Renal pelvis (tissue), 4 donors: ENCODE measurements around the gene AFTPH. TPM values are rescaled to one million over a fixed set of nuclear protein-coding genes. Genes with fewer than 3 reads are reported as not detected.
"Not testable (repeated sequence)": the region's sequence is repeated elsewhere in the genome, so short reads cannot be mapped to it uniquely, and the experiment has no call there.

Source experiments
- DNase-seq: peaks from one replicate; pipeline ENCODE4 v3.0.0-alpha.2; 2013
- polyA plus RNA-seq, 3 donors: library from polyadenylated mRNA; unstranded; fragments of 120-200 nt; gene quantifications; one replicate each; pipeline ENCODE4 v1.2.1, GENCODE V29; 2013; ENCODE audit not compliant: insufficient read length in 3 of 3

AFTPH gene
- polyA plus RNA-seq, 3 donors, result 61.6 to 83.2 (median 62.6) TPM

DNA sequence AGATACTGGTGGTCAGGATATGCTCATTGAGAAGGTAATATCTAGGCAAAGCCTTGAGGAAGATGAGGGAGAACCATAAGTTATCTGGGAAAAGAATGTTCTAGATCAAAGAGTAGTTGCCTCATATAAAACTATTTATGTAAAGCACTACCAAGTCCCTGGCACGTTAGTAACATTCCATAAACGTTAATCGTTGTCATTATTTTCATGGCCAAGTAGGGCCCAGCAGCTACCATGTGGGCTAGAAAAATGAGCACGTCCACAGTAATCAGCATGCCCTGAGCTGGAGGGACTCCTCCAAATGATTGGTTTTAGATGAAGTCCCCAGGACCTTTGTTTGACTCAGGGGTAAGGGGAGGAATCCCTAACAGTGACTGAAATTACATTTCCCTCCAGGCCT, 32.7 kb upstream of the AFTPH start:
- DNase-seq, result no peak

DNA sequence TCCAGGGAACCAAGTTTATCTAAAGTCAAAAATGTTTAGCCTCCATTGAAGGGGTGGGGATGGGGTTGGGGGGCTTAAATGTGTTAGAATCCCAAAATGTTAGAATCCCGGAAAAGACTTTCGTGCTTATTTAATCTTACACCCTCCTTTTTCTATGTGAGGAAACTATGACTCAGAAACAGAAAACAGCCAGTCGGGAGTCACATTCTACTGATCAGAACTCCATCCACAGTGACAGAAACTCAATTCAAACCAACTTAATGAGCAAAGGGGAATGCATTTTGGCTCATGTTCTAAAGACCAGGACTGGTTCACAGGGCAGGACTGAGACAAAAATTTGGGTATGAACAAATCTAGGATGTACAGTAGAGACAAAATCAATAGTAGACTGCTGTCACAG, 31.9 kb upstream of the AFTPH start:
- no peak for DNase-seq

DNA sequence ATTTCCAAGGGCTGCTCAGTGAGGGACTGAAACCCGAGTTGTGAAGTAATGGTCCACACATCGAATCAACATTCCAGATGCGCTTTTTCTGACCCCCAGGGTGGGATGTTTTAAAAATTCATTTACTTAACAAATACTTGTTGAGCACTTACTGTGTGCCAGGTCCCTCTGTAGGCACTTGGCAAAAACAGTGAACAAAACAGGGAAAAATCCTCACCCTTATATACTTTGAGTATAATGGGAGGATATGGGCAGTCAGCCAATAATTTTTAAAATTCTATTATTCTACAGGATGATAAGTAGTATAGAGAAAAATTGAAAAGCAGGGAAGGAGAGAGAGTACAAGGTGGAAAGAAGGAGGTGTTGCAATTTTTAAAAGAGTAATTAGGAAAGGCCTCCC, 31.3 kb upstream of the AFTPH start:
- DNase-seq, result no peak

DNA sequence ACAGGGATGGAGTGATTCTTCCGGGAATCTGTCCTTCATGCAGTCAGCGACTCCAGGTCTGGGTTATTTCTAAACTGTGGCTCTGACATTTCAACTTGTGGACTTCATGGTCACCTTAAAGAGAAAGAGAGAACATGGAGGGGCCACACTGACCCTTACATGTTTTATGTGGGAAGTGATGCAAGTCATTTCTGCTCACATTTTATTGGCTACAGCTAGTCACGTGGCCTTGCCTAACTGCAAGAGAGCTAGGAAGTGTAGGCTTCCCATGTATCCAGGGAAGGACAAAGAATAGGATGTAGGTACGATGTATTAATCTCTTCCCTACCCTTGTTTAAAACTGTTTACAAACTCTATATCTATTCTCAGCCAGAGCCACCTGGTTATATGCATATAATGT, 30.3 kb upstream of the AFTPH start:
- DNase-seq, result no peak

DNA sequence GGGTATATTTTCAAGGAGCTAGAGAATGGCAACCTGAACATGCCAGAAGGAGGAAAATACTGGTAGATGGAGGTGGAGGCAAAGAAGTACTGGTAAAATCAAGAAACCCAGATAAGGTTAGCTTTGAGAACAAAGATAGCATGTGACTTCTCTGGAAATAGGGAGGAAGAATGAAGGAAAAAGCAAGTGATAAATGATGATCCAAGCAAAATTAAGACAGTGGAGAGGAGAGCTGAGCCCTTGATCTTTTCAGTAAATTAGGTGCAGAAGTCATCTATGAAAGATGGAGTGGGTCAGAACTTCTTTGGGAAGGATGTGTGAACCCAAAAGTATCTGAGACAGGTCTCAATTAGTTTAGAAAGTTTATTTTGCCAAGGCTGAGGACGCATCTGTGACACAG, 25.7 kb upstream of the AFTPH start:
- DNase-seq, result no peak

DNA sequence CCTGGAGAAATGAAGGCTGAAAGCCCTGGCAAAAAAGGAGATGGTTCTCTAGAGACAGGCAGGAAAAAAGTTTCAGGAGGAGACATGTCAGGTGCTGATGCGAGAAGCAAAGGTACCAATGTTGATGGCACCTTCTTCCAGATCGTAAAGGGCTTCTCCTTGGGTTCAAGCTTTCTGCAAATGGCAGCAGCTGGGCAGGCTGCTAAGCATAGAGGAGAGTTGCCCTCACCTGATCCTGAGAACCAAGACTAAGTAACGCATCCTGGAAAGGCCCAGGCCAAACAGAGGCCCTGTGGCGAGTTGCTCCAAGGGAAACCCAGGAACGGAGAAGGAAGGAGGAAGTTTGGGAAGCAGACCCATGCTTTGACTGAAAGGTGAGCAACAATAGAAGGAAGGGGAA, 23.6 kb upstream of the AFTPH start:
- no peak for DNase-seq

DNA sequence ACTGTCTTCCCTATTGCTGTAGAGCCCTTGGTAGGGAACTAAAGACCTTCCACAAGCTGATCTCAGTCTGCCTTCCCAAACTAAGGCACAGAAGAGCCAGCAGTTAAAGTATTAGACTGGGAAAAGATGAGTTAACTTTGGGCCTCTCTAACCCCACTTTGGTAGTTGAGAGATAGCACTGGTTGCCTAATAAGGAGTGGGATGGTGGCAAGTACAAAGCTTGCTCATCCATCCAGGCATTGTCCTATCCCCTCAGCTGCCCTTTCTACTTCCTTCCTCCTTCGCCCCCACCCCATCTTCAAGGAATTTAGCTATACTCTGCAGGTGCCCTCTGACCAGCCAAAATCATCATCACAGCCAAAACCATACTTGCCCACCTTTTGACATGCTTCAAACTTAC, 22.2 kb upstream of the AFTPH start:
- no peak for DNase-seq

DNA sequence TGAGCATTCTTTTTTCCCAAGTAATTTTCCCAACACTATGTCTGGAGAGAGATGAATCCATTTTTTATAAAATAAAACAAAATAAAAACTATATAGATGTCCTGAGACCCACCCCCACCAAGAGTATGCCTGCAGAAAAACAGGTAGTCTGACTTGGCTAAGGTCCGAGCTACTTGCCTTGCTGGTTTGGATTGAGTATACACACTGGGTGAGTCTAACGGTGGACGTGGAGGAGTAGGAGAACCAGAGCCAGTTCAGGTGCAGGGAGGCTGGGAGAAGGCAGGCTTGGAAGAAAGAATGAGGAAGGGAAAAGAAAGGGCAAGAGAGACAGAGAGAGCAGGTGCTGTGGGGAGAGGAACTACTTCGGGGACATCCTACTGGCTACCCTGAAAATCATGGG, 21.3 kb upstream of the AFTPH start:
- no peak for DNase-seq

DNA sequence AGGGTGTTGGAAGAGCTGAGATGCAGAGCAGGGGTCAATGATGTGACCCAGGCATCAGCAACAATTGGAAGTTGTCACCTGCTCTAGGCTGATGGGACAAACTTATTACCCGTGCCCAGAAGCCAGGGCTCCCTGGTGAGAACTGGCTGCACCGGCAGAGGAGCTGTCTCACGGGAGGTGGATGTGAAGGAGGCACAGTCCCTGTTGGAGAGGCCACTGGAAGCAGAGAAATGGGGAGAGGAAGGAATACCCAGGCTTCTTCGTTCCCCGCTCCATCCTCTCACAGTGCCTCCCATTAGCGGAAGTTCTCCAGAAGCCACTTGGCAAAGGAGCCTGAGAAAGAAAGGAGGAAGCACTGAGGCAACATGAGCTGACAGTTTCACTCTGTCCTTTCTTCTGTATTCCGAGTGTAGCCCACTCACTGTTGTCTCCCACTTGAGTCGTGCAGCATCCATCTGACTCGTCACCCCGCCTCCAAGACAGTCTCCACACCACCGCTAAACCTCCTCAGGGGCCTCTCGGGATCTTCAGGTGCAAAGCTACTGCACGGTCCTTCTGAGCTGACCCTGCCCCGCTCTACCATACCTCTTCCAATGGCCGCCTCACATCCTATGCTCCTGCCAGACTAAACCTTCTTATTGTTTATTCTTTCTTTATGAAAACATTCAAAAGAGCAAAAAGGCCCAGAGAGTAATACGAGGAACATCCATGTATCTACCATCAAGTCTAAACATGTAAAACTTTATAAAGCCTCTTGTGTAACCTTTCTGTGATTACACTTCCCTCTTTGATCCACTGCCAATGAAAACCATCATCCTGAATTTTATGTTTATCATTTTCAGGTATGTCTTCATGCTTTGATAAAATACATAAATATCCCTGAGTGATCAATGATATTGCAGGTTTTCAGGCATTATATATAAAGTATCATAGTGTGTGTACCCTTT, 19.1 kb upstream of the AFTPH start:
- no peak for DNase-seq

DNA sequence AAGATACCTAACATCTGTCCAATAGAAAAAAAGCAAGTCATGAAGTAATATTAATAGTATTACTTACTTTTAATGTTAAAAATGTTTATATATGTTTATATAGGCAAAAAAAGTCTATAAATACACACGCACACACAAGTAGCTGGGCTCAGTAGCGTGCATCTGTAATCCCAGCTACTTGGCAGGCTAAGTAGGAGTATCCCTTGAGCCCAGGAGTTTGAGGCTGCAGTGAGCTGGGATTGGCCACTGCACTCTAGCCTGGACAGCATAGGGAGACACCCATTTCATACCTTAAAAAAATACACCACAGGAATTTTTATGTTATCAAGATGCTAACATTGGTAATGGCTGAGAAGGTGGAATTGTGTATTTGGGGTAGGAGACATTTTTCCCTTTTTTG, 17.4 kb upstream of the AFTPH start:
- DNase-seq, result no peak

DNA sequence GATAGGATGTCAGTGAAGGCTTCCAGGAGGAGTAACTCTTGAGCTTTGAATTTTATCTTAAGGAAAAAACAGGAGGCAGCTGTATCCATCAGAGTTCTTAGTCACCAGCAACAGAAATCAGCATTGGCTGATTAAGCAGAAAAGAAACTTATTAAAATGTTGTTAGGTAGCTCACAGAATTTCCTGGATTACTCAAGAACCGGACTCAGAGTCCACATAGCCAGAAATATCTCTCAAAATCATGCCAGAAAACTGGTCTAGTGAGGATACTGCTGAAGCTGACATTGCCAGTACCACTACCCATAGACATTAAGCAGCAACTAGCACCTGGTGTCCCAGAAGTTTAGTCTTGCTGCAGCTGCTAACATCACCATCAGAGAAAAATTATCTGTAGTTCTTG, 10.1 kb upstream of the AFTPH start:
- no peak for DNase-seq

DNA sequence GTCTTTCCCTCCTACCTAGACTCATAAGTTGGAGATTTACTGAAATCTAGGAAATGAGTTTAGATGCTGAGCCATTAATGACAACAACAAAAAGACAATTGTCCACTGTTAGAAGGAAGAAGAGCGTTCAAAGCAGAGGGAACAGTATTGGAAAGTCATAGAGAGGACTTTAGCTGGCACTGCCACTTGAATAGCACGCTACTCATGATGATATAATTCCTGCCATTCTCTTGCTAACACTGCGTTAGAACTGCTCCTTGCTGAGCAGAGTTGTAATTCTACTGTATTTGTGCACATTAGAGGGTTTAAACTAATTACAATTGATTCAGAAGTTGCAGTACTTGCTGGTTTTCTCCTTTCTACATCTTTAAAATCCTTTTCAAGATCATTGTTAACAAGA, 9.0 kb upstream of the AFTPH start:
- no peak for DNase-seq

DNA sequence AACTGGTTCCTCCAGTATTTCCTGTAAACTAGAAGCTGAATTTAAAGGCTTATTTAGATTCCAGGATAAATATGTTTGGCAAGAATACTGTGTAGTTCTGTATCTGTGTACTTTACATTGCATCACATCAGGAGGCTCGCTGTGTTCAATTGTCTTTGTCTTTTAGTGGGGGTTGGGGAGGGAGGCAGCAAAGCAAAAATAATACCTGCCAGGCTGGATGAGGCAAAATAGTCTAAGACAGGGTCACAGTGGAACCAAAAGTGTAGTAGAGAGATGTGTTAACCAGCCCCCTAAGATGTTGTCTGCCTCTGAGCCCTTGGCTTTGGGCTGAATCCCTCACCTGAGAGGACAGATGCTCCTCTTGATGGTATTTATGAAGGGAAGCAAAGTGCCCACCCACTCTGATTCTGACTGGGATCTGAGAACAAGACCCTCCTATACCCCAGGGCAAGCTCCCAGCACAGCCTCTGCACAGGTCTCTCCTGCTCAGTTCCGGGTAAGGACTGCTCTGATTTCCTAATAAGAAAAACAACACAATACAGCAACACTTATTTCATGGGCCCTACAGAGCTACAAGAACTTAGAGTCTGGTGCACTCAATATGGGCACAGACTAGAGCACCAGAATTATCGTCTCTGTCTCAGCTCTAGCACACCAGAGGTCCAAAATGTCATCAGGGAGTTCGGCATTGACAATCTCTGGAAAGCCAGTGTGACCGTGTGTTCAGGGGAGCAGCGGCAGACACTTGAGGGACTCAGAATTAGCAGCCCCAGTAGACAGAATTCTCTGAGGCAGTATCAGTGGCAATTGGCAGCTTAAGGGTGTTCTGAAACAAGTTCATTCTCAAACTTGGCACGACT, 7.2 kb upstream of the AFTPH start:
- no peak for DNase-seq

DNA sequence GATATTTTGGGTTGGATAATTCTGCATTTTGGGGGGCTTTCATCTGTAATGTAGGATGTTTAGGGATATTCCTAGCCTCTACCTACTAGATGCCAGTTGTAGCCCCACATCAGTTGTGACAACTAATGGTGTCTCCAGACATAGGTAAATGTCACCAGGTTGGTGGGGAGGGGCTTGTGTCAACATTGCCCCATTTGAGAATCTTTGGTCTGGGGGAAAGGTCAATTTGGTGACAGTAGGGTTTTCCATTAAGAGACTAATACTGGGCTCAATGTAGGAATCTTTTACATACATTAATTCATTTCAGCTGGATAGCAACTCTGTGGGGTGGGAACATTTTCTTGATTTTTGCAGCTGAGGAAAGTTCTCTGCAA, 6.6 kb upstream of the AFTPH start:
- DNase-seq, result no peak

DNA sequence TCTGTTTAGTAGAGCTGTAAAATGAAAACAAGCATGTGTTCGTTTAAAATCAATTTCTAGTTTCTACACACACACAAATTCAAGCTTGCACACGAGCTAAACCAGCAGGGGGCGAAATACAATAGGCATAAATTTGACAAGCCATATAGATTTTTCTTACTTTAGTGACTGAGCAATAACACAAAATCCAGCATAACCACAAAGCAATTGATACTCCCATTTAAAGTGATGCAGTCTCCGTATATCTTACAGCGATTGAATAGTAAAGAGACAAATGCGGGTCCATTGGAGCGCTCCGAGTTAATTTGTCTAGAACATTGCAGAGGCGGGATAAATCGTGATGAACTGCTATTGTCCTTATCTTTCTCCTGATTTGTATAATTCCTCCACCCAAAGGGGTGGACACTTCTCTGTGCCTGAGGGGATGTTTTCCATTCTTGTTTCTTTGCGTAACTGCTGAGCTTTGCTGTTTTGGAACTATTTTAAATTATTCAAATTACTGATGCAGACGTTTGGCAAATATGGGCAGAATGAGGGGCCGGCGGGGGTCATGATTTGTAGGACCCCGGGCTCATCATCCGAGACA, 1.2 kb upstream of the AFTPH start:
- peak; percentile 85 for DNase-seq

DNA sequence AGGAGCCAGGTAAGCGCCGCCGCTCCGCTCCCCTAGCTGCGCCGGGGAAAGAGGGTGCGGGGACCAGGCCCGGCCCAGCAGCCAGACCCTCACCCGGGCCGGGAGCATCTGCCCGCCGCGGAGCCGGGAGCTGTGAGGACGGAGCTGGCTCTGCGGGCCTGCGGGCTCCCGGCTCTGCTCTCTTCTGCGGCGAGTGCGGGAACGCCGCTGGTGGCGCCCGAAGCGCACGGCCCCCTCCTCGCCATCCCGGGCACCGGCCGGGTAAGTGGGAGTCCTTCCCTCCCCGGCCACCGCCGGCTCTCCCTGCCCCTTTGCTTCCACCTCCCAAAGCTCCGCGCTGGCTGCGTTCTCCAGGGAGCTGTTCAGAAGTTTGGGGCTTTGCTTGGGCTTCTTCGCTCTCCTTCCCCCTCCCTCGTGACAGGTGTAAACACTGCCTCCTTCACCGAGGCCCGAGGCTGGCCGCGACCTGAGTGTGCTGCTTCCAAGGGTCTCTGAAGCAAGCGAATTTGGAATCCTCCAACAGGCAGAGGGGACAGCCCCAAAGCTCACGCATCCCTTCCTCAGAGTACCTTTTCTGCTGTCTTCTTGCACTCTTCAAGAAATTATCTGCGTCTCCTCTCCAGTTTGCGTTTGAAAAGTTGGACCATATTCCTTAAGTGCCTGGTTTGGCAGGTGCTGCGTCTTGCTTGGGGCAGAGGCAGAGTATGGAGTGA, 632 bp downstream of the AFTPH start:
- DNase-seq, result peak; percentile 33

DNA sequence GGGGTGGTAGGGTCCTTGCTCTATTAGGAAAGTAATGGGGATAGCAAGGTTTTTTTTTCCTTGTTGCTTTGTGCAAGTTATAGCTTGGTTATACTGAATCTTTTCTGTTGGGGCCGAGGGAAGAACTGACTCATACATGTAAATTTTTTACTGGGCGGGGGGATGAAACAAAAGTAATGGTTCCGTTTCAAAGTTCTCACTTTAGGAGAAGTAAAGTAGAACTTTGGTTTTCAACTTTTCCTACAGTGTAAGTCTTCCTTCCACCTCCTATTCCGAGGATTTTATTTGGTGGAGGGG, 1.1 kb downstream of the AFTPH start:
- no peak for DNase-seq

DNA sequence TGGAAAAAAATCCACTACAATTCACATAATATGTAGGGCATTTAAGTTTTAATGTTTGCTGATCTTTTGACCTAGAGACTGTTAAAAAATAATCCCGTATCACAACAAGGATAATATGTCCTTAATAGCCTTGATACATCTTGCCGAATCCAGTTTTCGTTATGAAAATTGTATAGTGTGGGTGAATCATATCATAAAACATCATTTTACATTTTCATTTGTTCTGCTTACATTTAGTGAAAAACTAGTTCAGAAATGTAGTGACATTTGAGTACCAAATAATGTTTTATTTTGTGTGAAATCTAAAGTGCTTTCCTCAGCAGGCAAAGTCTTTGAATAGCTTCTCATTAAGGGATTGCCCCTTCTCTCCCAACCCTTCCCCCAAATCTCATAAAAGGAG, 1.9 kb downstream of the AFTPH start:
- no peak for DNase-seq

DNA sequence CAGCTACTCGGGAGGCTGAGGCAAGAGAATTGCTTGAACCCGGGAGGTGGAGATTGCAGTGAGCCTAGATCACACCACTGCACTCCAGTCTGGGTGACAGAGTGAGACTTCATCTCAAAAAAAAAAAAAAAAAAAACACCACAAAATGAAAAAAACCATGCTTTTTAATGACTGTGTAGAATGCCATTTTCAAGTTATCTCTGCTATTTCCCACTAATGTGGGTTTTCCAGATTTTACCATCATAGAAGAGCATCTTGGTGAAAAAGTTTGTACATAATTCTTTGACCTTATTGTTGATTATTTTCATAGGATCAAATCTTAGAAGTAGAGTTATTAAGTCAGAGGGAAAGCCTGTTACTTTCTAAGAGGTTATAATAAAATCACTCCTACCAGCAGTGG, 6.8 kb downstream of the AFTPH start:
- DNase-seq, result not testable (repeated sequence)

DNA sequence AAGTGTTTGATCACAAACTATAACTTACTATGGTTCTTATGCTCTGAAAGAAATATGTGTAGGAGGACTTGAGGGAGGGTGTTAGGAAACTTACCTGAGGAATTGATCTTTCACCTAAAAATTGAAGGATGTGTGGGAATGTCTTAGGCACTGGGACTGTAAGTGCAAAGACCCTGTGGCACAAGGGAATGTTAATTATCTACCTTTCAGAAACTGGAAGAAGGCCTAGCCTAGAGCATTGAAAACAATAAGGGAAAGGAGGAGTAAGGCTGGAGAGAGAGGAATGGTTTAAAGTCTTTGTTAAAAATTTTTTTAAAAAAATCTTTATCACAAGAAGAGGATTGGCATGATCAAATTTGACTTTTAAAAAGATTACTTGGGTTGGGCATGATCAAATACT, 7.9 kb downstream of the AFTPH start:
- no peak for DNase-seq

DNA sequence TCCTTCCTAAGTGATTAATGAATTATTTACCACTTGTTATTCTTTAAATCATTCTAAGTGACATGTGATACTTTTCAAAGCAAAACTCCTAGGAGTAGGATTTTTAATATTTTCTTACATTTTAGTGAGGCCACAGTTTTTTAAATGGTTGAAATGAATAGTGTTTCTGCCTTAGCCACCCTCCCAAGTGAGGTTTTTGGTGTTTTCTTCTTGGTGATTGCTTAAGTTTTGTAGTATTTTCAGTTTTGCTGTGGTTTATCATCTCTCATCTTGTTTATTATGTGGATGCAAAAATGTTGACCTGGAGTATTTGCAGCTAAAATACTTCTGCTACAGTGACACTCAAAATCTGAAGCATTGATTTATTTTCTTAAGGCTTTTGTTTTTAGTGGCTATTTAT, 9.8 kb downstream of the AFTPH start:
- DNase-seq, result no peak

DNA sequence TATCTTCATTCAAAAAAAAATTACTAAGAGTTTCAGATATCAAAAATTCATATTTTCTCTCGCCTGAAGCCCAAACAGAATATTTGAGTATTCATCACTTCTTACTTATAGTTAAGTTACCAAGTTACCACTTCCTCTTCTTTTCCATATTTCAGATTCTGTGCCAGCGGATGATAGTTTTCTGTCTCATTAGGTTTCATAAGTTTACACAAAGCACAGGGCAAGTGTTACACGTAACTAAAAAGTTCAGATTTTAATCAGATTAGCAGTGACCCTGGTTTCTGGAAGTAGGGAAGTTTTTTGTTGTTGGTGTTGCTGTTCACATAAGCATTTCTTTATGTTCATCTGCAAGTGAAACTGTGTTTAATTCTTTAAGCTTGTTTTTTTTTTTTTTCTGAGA, 10.2 kb downstream of the AFTPH start:
- no peak for DNase-seq
